Heart left ventricle (tissue), 13 donors: ENCODE data around the gene POTEJ.
"Not testable (repeated sequence)": the region's sequence is repeated elsewhere in the genome, so short reads cannot be mapped to it uniquely, and the experiment has no call there.

ENCODE experiments used
- POLR2A ChIP-seq, 2 donors: fragments of 450-650 bp; IDR thresholded peaks; one replicate each; pipeline ENCODE4 v1.6.1; 2017; ENCODE audit warnings: antibody characterized with exemption in 2 of 2, mild to moderate bottlenecking in 2 of 2, moderate library complexity in 2 of 2
- TF ChIP-seq, protein P1 (sequence below), 12 donors: fragments of 200-600 bp; sonication (generic) in 4 of 12; IDR thresholded peaks; one replicate each; pipeline versions ENCODE4 v1.5.0 to v1.8.0; 2018 to 2022; ENCODE audit warnings: antibody characterized with exemption in 12 of 12, mild to moderate bottlenecking in 5 of 12
- donor health status: ischemic (EF 13 %, LVEDD 7.1; RV severe dilation, severe dysfunction).
- donor health status: DM: no; HTN: yes; CAD: no.
- donor health status: DM: no; HTN: no; CAD: no.
- donor health status: ischemic (EF 25% LVEDD 6.9; RV normal size, moderate dysfunction).
- donor health status: ischemic (EF 25% LVEDD 5.7; RV mildly dilated, moderate dysfunction).
- donor health status: ischemic (EF 35%, LVEDD 5.7; RV mildly dilated, moderate dysfunction).
- donor health status: nonischemic (EF 11% LVEDD 7.7; RV severe dilation, severe dysfunction).
- donor health status: DM: yes; HTN: yes; CAD: no.
- donor health status: PGD.
- donor health status: ischemic (EF 29% LVEDD 5.4; RV normal size, mild dysfunction).
- donor health status: nonischemic (EF 23%, LVEDD 6.1; RV moderate dilation, normal function).

DNA sequence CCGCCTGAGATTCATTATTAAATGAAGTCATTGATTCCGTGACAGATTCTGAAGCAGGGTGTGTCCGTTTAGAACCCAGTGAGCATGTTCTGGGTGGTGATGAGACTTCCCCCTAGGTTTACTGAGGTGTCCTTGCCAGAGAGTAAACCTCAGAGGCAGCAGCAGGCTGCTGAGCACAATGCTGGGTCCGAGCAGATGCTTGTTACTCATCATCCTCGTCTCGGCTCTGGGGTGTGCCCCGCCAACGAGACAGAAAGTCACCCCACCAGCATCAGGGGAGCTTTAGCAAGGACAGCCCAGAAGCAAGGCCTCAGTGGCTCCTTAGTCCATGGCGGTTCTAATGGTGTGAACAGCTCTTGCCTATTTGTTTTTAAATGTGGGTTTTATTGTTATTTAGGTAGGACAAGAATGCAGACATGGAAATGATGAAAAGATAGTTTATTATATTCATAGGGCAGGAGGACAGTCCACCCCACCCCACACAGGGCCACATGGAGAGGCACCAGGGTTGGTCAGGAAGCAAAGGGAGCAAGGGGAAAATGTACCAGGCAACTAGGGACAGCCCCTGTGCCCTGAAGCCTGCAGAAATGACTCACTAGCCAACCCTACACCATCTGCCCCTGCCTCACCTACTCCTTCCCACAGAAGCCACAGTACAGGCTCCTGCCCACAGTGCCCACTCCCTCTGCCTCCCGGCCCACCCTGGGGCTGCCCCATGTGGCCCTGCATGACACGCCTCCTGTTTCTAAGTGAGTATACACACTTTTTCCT is 22.4 kb upstream of the POTEJ start:
- TF ChIP-seq, protein P1, sequence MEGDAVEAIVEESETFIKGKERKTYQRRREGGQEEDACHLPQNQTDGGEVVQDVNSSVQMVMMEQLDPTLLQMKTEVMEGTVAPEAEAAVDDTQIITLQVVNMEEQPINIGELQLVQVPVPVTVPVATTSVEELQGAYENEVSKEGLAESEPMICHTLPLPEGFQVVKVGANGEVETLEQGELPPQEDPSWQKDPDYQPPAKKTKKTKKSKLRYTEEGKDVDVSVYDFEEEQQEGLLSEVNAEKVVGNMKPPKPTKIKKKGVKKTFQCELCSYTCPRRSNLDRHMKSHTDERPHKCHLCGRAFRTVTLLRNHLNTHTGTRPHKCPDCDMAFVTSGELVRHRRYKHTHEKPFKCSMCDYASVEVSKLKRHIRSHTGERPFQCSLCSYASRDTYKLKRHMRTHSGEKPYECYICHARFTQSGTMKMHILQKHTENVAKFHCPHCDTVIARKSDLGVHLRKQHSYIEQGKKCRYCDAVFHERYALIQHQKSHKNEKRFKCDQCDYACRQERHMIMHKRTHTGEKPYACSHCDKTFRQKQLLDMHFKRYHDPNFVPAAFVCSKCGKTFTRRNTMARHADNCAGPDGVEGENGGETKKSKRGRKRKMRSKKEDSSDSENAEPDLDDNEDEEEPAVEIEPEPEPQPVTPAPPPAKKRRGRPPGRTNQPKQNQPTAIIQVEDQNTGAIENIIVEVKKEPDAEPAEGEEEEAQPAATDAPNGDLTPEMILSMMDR (IDR thresholded peaks at IDR 0.05), result not testable (repeated sequence)
- TF ChIP-seq POLR2A (IDR thresholded peaks at IDR 0.05), result not testable (repeated sequence)
